HG03432 (cell line): ENCODE measurements around the gene FBLN2.

ENCODE experiments used
- ATAC-seq: cut with Tn5 transposase; IDR thresholded peaks from one replicate; pipeline ENCODE4 v1.9.1; 2021; ENCODE audit warnings: mild to moderate bottlenecking, moderate library complexity; ENCODE audit not compliant: unreplicated experiment

Gene FBLN2

DNA sequence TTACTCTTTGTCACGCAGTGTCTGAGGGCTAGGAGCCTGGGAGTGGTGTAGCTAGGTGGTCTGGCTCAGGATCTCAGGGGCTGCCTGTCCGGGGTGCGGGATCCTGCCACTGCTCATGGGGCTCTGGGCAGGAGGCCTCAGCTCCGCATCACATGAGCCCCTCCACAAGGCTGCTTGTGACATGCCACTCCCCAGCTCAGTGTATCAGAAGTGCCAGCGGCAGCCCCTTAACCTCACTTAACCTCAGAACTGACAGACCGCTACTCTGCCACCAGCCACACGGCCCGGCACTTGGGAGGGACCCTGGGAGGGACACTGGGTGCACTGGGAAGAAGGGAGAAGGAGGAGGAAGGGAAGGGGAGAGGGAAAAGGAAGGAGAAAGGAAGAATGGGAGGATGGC is 87.9 kb downstream of the FBLN2 start:
- ATAC-seq: no peak

DNA sequence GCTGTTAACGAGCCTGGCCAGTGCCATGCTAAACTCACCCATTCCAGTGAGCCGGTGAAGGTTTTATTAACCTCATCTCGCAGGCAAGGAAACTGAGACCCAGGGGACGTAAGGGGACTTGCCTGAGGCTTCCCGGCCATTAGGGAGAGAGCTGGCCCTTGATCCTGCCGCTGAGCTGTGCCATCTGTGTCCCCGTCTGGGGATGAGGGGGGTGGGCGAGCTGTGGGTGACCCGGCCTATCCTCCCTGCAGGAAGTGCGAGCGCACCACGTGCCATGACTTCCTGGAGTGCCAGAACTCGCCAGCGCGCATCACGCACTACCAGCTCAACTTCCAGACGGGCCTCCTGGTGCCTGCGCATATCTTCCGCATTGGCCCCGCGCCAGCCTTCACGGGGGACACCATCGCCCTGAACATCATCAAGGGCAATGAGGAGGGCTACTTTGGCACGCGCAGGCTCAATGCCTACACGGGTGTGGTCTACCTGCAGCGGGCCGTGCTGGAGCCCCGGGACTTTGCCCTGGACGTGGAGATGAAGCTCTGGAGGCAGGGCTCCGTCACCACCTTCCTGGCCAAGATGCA is 88.5 kb downstream of the FBLN2 start:
- no peak for ATAC-seq

DNA sequence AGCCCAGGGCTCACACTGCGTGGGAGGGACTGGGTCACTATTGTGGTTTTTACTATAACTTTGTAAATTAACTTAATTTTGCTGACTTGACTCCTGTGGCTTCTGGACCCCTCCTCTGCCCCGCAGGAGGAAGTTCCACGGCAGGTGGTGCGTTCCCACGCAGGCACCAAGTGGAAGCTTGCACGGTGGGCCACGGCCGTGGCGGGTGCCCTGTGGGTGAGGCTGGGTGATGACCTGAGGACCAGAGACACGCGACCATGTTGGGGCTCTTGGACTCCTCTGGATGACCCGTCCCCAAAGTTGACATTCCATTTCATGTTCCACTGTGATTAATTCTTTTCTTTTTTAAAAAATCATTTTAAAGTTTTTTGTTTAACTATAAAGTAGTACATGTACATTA is 89.0 kb downstream of the FBLN2 start:
- no peak for ATAC-seq

DNA sequence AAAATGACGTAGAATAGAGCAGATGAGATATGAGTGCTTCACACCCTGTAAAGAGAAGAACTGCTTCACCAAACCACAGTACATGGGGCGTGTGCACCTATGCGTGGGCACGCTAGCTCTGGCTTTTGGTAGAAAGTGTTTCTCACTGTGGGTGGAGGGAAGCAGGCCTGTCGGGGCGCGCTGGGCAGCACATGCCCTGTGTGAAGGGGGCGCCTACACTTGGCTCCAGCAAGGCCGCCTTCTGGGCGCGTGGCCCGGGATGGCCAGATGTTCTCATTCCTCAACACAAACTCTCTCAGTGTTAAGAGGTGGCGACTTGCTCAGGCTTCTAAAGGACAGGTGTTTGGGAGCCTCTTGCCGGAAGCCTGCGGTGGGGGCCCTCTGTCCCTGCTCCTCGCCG is 90.0 kb downstream of the FBLN2 start:
- no peak for ATAC-seq

DNA sequence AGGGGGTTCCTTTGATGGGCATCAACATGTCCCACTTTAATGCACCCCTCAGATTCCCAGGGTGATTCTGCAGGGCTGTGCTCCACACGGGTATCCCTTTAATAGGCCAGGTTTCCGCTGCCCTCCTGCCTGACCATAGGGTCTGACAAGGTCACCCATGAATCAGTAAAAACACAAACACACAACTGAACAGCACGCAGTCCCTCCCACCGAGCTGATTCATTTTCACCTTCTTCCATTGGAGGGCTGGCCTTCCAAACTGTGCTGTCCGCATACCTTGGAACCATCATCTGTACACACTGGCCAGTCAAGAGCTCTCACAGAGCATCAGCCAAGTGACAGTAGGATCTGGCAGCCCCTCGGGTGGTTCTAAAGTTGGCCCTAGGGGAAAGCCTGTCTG is 93.7 kb downstream of the FBLN2 start:
- no peak for ATAC-seq

DNA sequence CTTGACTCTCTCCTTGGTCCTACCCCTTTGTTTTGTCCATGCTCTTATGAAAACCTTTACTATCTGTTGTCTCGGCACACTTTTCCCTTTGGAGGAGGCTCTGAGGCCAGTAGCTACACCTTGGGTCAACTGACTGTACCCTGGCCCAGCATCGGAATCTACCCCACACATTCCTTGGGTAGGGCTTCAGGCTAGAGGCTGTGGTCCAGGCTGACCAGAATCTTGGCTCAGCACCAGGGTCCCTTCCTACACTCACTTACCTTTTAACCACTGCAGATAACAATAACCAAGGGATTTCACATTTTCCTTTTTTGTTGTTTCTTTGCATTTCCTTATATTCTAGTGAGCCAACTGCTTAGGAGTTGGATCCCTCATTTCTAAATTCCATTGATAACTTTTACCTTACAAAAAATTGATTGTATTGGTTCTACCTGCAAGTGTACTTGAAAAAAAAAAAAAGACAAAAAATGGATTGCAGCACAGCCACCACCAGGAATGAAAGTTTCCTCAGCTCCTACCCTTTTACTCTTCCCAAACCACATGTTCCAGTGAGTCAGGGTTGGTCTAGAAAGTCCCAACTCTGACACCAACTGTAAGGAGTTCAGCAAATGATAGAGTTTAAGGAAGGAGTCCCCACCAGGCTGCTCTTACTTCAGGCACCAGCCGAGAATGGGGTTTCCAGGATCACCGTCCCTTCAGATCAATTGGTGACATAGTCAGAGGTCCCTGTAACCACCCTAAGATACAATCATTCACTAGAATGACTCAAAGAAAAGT is 95.6 kb downstream of the FBLN2 start:
- no peak for ATAC-seq

DNA sequence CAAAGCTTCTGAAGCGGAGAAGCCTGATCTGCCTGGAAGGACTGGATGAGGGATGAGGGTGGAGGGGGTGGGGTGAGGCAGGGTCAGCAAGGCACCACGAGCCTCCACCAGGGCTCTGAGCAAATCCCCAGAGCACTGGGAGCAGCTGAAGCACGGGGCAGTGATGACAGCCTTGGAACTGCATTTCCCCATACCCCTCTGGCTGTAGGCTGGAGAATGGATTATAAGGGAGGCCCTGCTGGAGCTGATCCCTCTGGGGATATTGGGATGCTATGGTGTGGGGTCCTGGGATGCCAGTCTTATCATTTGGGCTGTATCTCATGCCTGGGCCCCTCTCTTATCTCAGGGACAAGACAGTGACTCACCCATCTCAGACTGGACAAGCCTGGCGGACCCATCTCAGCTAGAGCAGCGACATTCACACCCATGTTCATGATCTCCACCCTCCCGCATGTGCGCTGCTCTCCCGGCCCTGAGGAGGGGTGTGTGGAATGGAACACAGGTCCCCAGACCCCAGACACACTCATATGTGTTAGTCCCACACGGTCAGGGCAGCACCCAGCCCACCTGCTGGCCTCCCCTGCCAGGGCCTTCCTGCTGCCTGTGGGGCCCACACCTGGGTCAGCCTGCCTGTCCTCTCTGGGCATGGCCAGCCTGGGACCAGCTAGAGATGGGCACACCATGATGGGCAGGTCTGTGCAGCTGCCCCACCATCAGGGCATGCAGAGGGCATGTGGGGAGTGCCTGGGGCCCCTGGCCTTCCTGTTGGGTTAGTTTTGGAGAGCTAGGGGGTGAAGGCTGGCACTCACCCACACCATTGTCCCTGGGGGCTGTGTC is 97.1 kb downstream of the FBLN2 start:
- no peak for ATAC-seq

DNA sequence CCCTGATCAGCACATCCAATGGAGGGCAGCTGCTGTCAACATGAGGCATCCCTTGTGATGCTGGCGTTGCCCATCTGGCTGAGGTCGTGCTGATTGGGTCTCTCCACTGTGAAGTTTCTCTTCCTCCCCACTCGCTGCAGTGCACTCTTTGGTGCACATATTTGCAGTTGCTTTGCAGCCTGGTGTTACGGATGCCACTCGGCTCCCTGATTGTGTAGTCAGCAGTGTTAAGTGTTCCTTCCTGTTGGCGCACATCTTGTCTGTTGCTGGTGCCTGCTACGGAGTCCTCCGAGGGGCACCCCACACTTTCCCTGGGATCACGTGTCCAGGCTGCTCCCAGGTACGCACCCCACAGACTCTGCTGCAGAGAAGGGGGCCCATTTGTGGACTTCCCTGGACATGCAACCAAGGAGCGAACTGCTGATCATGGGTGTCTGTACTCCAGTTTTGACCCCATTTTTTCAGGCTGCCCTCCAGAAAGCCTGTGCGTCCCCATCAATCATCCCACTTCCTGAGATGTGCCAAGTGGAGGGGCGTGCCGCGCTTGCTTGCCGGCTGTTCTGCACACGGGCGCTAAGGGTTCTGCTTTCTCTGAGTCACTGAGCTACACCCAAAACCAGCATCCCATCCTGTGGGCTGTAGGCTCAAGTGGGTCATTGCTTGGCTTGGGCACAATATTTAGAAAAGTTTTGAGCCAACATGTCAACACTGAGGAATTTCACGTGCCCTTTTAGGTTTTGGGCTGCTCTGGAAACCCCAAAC is 98.6 kb downstream of the FBLN2 start:
- no peak for ATAC-seq

DNA sequence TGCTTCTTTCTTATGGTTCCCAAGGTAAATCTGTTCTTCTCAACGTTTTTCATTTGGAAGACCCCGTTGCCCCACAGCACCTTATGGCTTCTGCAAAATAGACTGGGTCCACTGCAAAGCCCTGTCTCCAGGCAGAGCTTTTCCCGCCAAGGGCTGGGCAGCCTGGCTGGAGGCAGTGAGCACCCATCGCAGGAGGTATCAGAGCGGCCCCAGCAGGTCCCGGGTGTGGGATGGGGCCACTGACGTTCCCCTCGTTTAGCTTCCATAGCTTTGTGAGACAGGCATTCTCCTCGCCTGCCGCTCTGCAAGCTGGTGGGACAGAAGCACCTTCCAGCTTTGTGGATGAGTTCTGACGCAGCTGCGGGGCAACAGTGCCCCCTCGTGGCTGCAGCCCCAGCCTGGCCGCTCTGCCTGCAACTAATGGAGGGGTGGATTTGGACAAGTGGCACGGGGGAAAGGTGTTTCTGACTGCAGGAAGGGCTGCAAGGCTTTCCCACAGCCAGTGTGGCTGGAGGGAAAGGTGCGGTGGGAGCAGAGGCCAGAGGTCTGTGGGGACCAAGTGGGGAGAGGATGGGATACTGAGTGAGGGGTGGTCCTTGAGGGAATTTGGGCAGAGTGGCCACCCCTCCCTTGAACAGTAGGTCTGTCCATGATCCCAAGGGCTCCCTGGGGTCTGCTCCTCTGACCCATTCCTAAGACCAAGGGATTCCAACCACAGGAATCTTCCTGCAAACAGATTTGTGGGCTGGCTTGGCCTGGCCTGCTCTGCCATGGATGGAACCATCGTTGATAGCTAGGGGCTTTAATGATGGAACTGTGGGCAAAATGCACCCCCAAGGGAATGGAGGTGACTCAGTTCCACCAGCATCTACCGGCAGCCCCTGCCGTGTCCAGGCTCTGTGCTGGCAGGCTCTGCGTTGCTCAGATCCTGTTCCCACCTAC is 99.4 kb downstream of the FBLN2 start:
- peak; percentile 64 for ATAC-seq

DNA sequence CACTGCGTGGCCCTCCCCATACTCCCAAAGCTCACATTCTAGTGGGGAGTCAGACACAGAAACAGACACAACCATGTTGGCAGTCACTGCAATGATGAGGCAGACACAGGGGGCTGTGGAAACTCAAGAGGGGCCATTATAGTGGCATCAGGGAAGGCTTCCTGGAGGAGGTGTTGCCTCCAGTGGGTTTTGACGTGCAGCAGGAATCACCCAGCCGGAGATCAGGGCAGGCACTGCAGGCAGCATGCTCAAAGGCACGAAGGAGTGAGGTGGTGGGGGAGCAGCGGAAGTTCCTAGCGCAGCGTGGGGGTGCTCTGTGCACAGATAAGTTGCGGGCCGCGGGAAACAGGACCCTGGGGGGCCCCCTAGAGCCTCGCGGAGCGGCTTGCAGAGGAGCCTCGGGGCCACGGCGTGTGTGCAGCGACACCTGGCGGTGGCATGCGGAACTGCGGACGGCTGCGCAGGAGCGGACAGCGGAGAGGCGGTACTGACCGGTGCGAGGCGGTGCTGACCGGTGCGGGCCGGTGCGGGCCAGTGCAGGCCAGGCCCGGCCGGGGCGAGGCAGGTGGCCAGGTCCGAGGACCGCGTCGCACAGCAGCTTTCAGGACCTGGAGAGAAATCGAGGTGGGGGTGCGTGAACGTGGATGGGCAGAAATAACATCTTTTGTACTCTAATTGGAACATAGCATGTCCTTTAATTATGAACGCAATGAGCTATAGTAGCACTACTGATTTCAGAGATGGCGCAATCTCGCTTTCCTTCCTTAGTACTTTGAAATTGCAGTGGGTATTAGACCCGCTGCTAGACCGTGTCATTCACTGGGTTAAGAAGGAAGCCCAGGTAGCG is 101.5 kb downstream of the FBLN2 start:
- ATAC-seq: peak; percentile 70

DNA sequence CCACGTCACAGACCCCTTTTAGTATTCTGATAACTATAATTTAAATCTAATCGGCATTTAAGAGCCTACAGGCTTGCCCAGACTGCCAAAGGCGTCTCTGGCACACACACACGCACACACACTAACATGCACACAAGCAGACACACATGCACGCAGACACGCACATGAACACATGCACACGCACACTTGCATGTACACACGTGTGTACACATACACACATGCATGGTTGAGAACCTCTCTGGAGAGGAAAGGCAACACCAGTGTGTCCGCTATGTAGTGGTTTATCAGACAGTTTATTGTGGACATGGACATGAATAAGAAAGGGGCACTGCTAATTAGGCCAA is 102.1 kb downstream of the FBLN2 start:
- ATAC-seq: no peak

DNA sequence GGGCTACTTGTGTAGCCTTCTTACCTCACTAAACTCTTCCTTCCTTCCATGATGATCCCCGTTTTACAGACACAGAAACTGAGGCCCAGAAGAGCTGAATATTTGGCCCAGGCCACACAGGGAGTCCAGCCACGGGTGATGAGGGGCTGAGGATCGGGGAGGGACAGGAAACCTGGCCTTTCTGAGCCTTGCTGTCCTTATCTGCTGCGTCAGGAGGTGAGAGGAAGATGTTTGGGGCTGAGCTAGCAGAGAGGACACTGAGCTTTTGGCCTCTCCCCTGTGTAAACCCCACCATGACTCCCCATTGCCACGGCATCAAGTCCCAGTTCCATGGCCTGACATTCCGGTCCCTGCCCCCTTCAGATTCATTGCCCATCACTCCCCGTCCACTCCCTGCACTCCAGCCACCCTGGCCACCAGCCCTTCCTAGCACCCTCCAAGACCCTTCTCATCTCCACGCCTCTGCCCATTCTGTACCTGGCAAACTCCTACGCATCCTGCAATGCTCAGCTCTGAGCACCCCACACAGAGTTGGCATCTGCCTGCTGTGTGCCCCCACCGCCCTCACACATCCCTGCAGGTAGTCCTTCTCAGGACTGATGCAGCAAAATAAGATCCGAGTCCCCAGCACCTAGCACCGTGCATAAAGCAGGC is 103.0 kb downstream of the FBLN2 start:
- no peak for ATAC-seq

DNA sequence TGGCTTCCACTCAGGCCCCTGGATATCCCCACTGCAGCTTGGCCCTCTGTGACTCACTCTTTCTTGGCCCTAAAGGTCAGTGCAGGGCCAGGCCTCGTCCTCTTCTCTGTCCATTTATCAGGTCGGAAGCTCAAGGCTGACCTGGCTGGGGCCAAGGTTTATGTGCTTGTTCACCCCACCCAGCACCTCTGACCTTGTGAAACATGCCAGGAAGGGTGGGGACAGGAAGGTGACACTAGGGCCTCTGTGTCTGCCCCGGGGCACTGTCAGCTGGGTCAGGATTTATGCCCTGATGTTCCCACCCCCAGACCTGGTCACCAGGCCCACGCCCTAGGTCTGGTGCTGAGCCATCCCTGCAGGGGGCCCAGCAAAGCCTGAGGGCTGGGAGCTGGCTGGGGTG is 103.8 kb downstream of the FBLN2 start:
- ATAC-seq: no peak

DNA sequence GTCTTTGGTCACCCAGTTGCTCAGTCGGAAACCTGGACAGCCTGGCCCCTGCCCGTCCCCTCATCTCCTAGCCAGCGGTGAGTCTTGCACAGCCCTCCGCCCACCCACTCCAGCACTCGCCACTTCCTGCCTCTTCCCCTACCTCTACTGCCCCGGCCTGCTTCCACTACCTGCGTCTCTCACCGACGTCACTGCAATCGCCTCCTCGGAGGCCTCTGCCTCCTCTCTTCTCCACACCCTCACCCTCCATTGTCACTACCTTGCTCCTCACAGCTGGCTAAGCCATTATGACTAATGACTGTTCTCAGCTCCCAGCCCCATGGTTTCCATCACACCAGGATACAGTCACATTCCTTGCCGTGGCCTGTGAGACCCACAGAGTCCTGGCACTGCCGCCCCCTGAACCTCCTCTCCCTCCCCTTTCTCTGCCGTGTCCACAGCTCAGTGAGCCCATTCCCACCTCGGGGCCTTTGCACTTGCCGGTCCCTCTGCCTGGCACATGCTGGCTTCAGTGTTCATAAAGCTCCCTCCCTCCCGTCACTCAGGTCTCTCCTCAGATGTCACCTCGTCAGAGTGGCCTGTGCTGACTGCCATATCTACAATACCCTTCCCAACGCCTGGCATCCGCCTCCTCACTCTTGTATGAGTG is 104.8 kb downstream of the FBLN2 start:
- no peak for ATAC-seq

DNA sequence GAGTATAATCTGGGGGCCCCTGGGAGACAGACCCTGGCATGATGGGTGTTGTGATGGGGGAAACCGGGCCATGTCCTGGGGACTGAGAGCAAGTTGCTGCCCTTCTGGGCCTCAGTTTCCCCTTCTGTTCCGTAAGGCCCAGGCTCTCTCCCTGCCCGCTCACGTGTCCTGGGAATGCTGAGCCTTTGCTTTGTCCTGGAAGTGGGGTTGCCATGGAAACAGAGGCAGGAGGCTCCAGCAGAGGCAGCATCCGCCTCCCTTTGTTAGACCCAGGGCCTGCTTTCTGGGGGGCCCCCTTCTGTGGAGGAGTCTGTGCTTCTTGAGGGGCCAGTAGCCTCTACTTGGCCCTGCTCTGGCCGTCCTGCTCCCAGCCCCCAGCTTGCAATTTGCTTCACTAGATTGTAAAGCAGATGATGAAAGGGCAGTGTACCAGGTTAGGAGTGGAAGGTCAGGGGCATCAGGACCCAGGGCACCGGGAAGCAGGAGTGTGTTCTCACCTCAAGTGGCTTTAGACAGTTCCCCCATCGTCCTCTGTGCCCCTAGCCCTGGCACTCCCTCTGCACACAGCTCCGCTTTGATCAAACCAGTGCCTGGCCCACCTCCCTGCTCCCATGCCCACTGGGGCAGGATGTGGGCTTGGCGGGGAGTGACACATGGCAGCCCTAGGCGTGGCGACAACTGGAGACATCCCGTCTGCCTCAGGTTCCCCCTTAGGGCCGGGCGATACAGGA is 105.6 kb downstream of the FBLN2 start:
- ATAC-seq: no peak

DNA sequence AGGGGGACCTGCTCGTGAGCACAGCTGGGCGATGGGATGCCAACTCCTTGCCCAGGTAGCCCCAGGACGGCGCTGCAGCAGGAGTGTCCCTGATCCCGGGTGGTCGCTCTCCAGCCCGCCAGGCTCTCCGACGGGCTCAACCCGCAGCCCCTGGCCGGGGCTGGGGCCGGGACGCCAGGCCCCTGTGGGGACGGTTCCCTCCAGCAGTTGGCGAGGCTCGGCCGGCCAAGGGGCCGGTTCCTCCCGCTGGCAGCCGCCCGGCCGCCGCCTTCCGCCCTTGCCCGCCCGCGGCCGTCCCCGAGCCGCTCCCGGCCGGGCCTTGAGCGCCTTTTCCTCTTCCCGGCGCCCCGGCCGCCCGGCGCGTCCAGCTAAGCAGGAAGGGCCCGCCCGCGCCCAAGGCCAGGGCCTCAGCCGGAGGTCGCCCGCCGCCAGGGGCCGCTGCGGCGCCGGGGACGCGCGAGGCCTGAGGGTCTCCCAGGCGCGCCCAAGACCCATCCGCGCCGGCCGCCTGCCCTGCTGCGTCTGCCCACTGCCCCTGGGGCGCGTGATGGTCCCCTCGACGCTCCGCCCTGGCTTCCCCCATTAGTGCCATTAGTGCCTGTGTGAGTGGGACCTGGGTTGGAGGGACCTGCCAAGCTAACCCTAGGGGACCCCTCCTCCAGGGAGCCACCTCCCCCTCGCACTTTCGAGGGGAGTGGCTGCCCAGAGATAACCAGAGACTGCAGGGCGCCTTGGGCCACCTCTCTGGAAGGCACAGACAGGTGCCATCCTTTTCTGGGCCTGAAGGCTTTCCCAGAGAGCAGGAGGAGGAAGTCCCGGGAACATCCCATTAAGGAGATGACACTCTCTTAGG is 106.4 kb downstream of the FBLN2 start:
- ATAC-seq: no peak
